Measurements from ENCODE around the gene GSTM1. TPM values are rescaled to one million over a fixed set of nuclear protein-coding genes. Genes with fewer than 3 reads are reported as not detected.
"Not testable (repeated sequence)": the region's sequence is repeated elsewhere in the genome, so short reads cannot be mapped to it uniquely, and the experiment has no call there.

The GSTM1 gene
- total and polyA plus RNA-seq, 4 donors: 0.10 to 36.9 TPM; not detected in 2

GRCh38 chr1:109685890-109686289 is 1.7 kb upstream of the GSTM1 start:
- H3K4me1 ChIP-seq (ENCODE audit: control insufficient read depth in 5 of 5, insufficient read depth in 5 of 5, low read length in 5 of 5); H3K27ac ChIP-seq (ENCODE audit: low read depth in 1 of 2, low read length in 1 of 2); H3K9ac ChIP-seq (ENCODE audit: insufficient read depth in 1 of 2, low read length in 2 of 2); ATAC-seq (ENCODE audit: insufficient read depth, low FRiP score); H3K9me3 ChIP-seq (ENCODE audit: control insufficient read depth in 4 of 4, insufficient read depth in 3 of 4, low read length in 3 of 4); H3K27me3 ChIP-seq (ENCODE audit: control insufficient read depth in 3 of 3, insufficient read depth in 3 of 3, low read length in 2 of 3); DNase-seq; H3K4me3 ChIP-seq: not testable (repeated sequence)
- peaks cover 0 to 14% (median 0%) of the 10 kb centered on the region in 4 donors for H3K36me3 ChIP-seq (ENCODE audit: control insufficient read depth in 4 of 4, insufficient read depth in 4 of 4, low read length in 4 of 4)
- 74% methylated on average over 4 of the region's 4 CpGs; no CpG with 5 or more reads in 1 of the 2 donors for WGBS, 2 donors

DNA sequence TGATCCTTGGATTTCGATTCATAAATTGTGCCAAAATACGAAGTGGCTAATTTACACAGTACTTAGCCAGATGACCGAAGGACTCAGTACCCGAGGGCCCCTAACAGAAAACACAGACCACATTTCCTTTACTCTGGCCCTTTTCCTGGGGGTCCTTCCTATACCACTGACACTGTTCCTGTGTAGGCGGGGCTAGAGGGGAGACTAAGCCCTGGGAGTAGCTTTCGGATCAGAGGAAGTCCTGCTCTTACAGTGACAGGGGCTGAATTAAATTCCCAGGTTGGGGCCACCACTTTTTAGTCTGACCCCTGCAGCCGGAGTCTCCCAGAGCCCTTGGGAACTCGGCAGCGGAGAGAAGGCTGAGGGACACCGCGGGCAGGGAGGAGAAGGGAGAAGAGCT is 508 bp upstream of the GSTM1 start:
- whole genome bisulfite sequencing, 2 donors: 25 to 48% methylated on average over 2 to 11 of the region's 11 CpGs
- H3K9me3 ChIP-seq (ENCODE audit: control insufficient read depth in 4 of 4, insufficient read depth in 3 of 4, low read length in 3 of 4); H3K4me1 ChIP-seq (ENCODE audit: control insufficient read depth in 5 of 5, insufficient read depth in 5 of 5, low read length in 5 of 5); H3K27me3 ChIP-seq (ENCODE audit: control insufficient read depth in 3 of 3, insufficient read depth in 3 of 3, low read length in 2 of 3); H3K4me3 ChIP-seq; H3K9ac ChIP-seq (ENCODE audit: insufficient read depth in 1 of 2, low read length in 2 of 2); ATAC-seq (ENCODE audit: insufficient read depth, low FRiP score): not testable (repeated sequence)
- DNase-seq: peak in 1 of 3 donors; percentile 15
- Histone ChIP-seq H3K36me3 (ENCODE audit: control insufficient read depth in 4 of 4, insufficient read depth in 4 of 4, low read length in 4 of 4) (peaks cover 0 to 19% (median 0%) of the 10 kb centered on the region in 4 donors), H3K27ac (ENCODE audit: low read depth in 1 of 2, low read length in 1 of 2) (peak overlapping the region in 1 of 2 donors; percentile 93)

GRCh38 chr1:109689844-109690405 is 2.3 kb downstream of the GSTM1 start:
- no peak for TF ChIP-seq CTCF (IDR thresholded peaks at IDR 0.05; ENCODE audit: control extremely low read depth, extremely low read depth)
- Histone ChIP-seq H3K27ac (ENCODE audit: low read depth in 1 of 2, low read length in 1 of 2) (no peak overlapping the region), H3K4me1 (ENCODE audit: control insufficient read depth in 5 of 5, insufficient read depth in 5 of 5, low read length in 5 of 5) (peaks cover 0 to 2% (median 0%) of the 10 kb centered on the region in 5 donors), H3K4me3 (no peak overlapping the region), H3K27me3 (ENCODE audit: control insufficient read depth in 3 of 3, insufficient read depth in 3 of 3, low read length in 2 of 3) (no peaks in the 10 kb centered on the region), H3K9me3 (ENCODE audit: control insufficient read depth in 4 of 4, insufficient read depth in 3 of 4, low read length in 3 of 4) (no peaks in the 10 kb centered on the region), H3K36me3 (ENCODE audit: control insufficient read depth in 4 of 4, insufficient read depth in 4 of 4, low read length in 4 of 4) (peaks cover 0 to 19% (median 0%) of the 10 kb centered on the region in 4 donors), H3K9ac (ENCODE audit: insufficient read depth in 1 of 2, low read length in 2 of 2) (no peak overlapping the region)
- WGBS, 2 donors: 84% methylated on average over 6 of the region's 6 CpGs; no CpG with 5 or more reads in 1 of the 2 donors
- ATAC-seq (ENCODE audit: insufficient read depth, low FRiP score) (no peak), DNase-seq (no peak)

- TF ChIP-seq CTCF (IDR thresholded peaks at IDR 0.05; ENCODE audit: control extremely low read depth, extremely low read depth): no peak
- H3K4me3 ChIP-seq: no peak overlapping the region
- H3K9me3 ChIP-seq (ENCODE audit: control insufficient read depth in 4 of 4, insufficient read depth in 3 of 4, low read length in 3 of 4): no peaks in the 10 kb centered on the region
- H3K27me3 ChIP-seq (ENCODE audit: control insufficient read depth in 3 of 3, insufficient read depth in 3 of 3, low read length in 2 of 3): no peaks in the 10 kb centered on the region
- no peak for DNase-seq
- H3K9ac ChIP-seq (ENCODE audit: insufficient read depth in 1 of 2, low read length in 2 of 2): no peak overlapping the region
- 64% methylated on average over 6 of the region's 6 CpGs; no CpG with 5 or more reads in 1 of the 2 donors for WGBS, 2 donors
- H3K36me3 ChIP-seq (ENCODE audit: control insufficient read depth in 4 of 4, insufficient read depth in 4 of 4, low read length in 4 of 4): peaks cover 0 to 24% (median 0%) of the 10 kb centered on the region in 4 donors
- ATAC-seq (ENCODE audit: insufficient read depth, low FRiP score): no peak
- peak overlapping the region in 1 of 2 donors; percentile 22 for H3K27ac ChIP-seq (ENCODE audit: low read depth in 1 of 2, low read length in 1 of 2)
- H3K4me1 ChIP-seq (ENCODE audit: control insufficient read depth in 5 of 5, insufficient read depth in 5 of 5, low read length in 5 of 5): peaks cover 0 to 2% (median 0%) of the 10 kb centered on the region in 5 donors
Observed at GRCh38 chr1:109691759-109692158, 4.1 kb downstream of the GSTM1 start.

DNA sequence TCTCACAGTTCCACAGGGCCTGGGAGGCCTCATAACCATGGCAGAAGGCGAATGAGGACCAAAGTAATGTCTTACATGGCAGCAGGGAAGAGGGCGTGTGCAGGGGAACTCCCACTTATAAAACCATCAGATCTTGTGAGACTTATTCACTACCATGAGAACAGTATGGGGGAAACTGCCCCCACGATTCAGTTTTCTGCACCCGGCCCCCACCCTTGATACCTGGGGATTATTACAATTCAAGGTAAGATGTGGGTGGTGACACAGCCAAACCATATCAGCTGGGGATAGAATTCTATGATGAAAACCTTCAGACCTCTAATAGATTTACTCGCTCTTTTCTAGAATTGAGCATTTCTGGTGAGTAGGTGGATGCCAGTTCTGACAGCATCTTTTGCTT is 6.8 kb downstream of the GSTM1 start:
- not testable (repeated sequence) for H3K27ac ChIP-seq (ENCODE audit: low read depth in 1 of 2, low read length in 1 of 2); H3K9ac ChIP-seq (ENCODE audit: insufficient read depth in 1 of 2, low read length in 2 of 2); H3K4me3 ChIP-seq; H3K9me3 ChIP-seq (ENCODE audit: control insufficient read depth in 4 of 4, insufficient read depth in 3 of 4, low read length in 3 of 4); DNase-seq; H3K27me3 ChIP-seq (ENCODE audit: control insufficient read depth in 3 of 3, insufficient read depth in 3 of 3, low read length in 2 of 3); ATAC-seq (ENCODE audit: insufficient read depth, low FRiP score); H3K4me1 ChIP-seq (ENCODE audit: control insufficient read depth in 5 of 5, insufficient read depth in 5 of 5, low read length in 5 of 5)
- peaks cover 0 to 20% (median 0%) of the 10 kb centered on the region in 4 donors for H3K36me3 ChIP-seq (ENCODE audit: control insufficient read depth in 4 of 4, insufficient read depth in 4 of 4, low read length in 4 of 4)
- WGBS, 2 donors: 92% methylated on average over 5 of the region's 5 CpGs; no CpG with 5 or more reads in 1 of the 2 donors

DNA sequence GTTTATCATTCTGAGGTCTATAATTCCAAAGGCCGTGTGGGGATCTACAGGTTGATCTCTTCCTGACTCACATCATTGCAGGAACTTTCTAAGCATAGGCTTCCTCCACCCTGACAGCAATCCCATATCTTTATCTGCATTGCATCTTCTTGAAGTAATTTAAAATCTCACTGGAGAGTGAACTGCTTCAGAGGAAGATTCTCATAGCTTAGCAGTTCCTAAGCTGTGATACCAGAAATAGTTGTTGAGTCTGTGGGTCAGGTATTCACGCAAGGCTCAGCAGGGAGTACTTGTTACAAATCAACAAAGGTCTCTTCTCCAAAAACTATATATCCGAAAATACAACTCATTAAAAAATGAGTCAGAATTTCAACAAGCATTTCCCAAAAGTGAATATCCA is 7.5 kb downstream of the GSTM1 start:
- peaks cover 0 to 17% (median 0%) of the 10 kb centered on the region in 4 donors for H3K36me3 ChIP-seq (ENCODE audit: control insufficient read depth in 4 of 4, insufficient read depth in 4 of 4, low read length in 4 of 4)
- H3K27me3 ChIP-seq (ENCODE audit: control insufficient read depth in 3 of 3, insufficient read depth in 3 of 3, low read length in 2 of 3); DNase-seq; H3K9me3 ChIP-seq (ENCODE audit: control insufficient read depth in 4 of 4, insufficient read depth in 3 of 4, low read length in 3 of 4); H3K9ac ChIP-seq (ENCODE audit: insufficient read depth in 1 of 2, low read length in 2 of 2); H3K4me3 ChIP-seq; ATAC-seq (ENCODE audit: insufficient read depth, low FRiP score); H3K27ac ChIP-seq (ENCODE audit: low read depth in 1 of 2, low read length in 1 of 2); H3K4me1 ChIP-seq (ENCODE audit: control insufficient read depth in 5 of 5, insufficient read depth in 5 of 5, low read length in 5 of 5): not testable (repeated sequence)
- WGBS, 2 donors: 93% methylated on average over 3 of the region's 3 CpGs; no CpG with 5 or more reads in 1 of the 2 donors

Data from lung (tissue), 12 donors.